SKM-1 treated with dmso at 0.1 percent for 144 hours (cell line): Measurements from ENCODE around the gene VGLL4.
"Not testable (repeated sequence)": the region's sequence is repeated elsewhere in the genome, so short reads cannot be mapped to it uniquely, and the experiment has no call there.

ENCODE experiments used
- DNase-seq: peaks from one replicate; lab custom pipeline; 2025; ENCODE audit not compliant: unreplicated experiment; lab: John Stamatoyannopoulos, UW

VGLL4 gene

GRCh38 chr3:11588338-11588737 lies 55.4 kb downstream of the VGLL4 start:
- DNase-seq: no peak

- no peak for DNase-seq
These were observed 55.9 kb downstream of the VGLL4 start for GRCh38 chr3:11587766-11588165.

- no peak for DNase-seq
These were observed 59.1 kb downstream of the VGLL4 start for GRCh38 chr3:11584570-11584969.

- DNase-seq: no peak
These were observed 60.1 kb downstream of the VGLL4 start for GRCh38 chr3:11583638-11584046.

- no peak for DNase-seq
These were observed 60.5 kb downstream of the VGLL4 start for GRCh38 chr3:11583235-11583634.

- DNase-seq: no peak
These were observed 61.3 kb downstream of the VGLL4 start for GRCh38 chr3:11582191-11582968.

- DNase-seq: no peak
These were observed 62.2 kb downstream of the VGLL4 start for GRCh38 chr3:11581237-11582190.

- DNase-seq: no peak
These were observed 63.1 kb downstream of the VGLL4 start for GRCh38 chr3:11580645-11581044.

GRCh38 chr3:11578169-11578568 lies 65.5 kb downstream of the VGLL4 start:
- no peak for DNase-seq

- DNase-seq: no peak
These were observed 67.3 kb downstream of the VGLL4 start for GRCh38 chr3:11576453-11576852.

GRCh38 chr3:11575677-11576076 lies 68.0 kb downstream of the VGLL4 start:
- DNase-seq: no peak

GRCh38 chr3:11574981-11575669 lies 68.6 kb downstream of the VGLL4 start:
- DNase-seq: no peak

GRCh38 chr3:11572660-11573059 lies 71.1 kb downstream of the VGLL4 start:
- DNase-seq: not testable (repeated sequence)

- DNase-seq: no peak
These were observed 72.8 kb downstream of the VGLL4 start for GRCh38 chr3:11570789-11571495.

GRCh38 chr3:11570251-11570650 lies 73.5 kb downstream of the VGLL4 start:
- DNase-seq: no peak

- no peak for DNase-seq
These were observed 74.5 kb downstream of the VGLL4 start for GRCh38 chr3:11569156-11569741.

- no peak for DNase-seq
These were observed 75.1 kb downstream of the VGLL4 start for GRCh38 chr3:11568503-11569155.

GRCh38 chr3:11567516-11568467 lies 75.9 kb downstream of the VGLL4 start:
- DNase-seq: no peak

- no peak for DNase-seq
These were observed 76.8 kb downstream of the VGLL4 start for GRCh38 chr3:11566916-11567315.
